A549 (cell line): Measurements from ENCODE around the gene DLL4.

Experiments used
- BHLHE40 ChIP-seq: IDR thresholded peaks from 2 replicates; pipeline ENCODE4 v1.6.1; 2012; ENCODE audit warnings: low read depth, low read length, inconsistent platforms
- CEBPB ChIP-seq, 2 experiments: fragments of >200 bp in 1 of 2; sonication (Bioruptor Twin) in 1 of 2; formaldehyde crosslinking in 1 of 2; IDR thresholded peaks; 2 replicates each; pipeline ENCODE4 v1.6.1; 2012 to 2016
- CTCF ChIP-seq: fragments of >200 bp; sonication (Bioruptor Twin); formaldehyde crosslinking; IDR thresholded peaks from 3 replicates; pipeline ENCODE4 v1.5.1; 2016
- EHF ChIP-seq: fragments of 250-450 bp; sonication (Bioruptor Pico); IDR thresholded peaks from 2 replicates; pipeline ENCODE4 v1.5.0; 2020; ENCODE audit warnings: mild to moderate bottlenecking
- EHMT2 ChIP-seq: fragments of 200-600 bp; sonication (generic); IDR thresholded peaks from 2 replicates; pipeline ENCODE4 v1.6.1; 2016; ENCODE audit warnings: antibody characterized with exemption, low read depth, mild to moderate bottlenecking, moderate library complexity
- GATA3 ChIP-seq: IDR thresholded peaks from 2 replicates; pipeline ENCODE4 v1.6.1; 2012; ENCODE audit warnings: borderline replicate concordance
- HEYL ChIP-seq: fragments of 250-450 bp; sonication (Bioruptor Pico); IDR thresholded peaks from 2 replicates; pipeline ENCODE4 v1.8.0; 2021; ENCODE audit warnings: mild to moderate bottlenecking, moderate library complexity
- KDM1A ChIP-seq: fragments of 200-600 bp; sonication (generic); IDR thresholded peaks from 2 replicates; pipeline ENCODE4 v1.6.1; 2016; ENCODE audit warnings: low read depth, mild to moderate bottlenecking
- MAX ChIP-seq: IDR thresholded peaks from 2 replicates; pipeline ENCODE4 v1.6.1; 2012
- POLR2A ChIP-seq: IDR thresholded peaks from 2 replicates; pipeline ENCODE4 v1.6.1; 2012; ENCODE audit warnings: mild to moderate bottlenecking, low read length
- RFX5 ChIP-seq: fragments of 450-650 bp; IDR thresholded peaks from 2 replicates; pipeline ENCODE4 v1.7.1; 2014; ENCODE audit warnings: antibody characterized with exemption, mild to moderate bottlenecking, moderate library complexity
- ZFP36 ChIP-seq: fragments of 450-650 bp; IDR thresholded peaks from 2 replicates; pipeline ENCODE4 v1.6.1; 2014; ENCODE audit warnings: borderline replicate concordance; ENCODE audit not compliant: partially characterized antibody
- TF ChIP-seq, protein P1 (sequence below): IDR thresholded peaks from 2 replicates; pipeline ENCODE4 v1.6.1; 2012

- TF ChIP-seq BHLHE40: no peak
- no peak for TF ChIP-seq CTCF
- no peak for TF ChIP-seq GATA3
- no peak for TF ChIP-seq HEYL (CRISPR knock-in tag)
- TF ChIP-seq POLR2A: no peak
- no peak for TF ChIP-seq KDM1A
- TF ChIP-seq EHMT2: no peak
- no peak for TF ChIP-seq MAX
- TF ChIP-seq RFX5: no peak
- TF ChIP-seq, protein P1, sequence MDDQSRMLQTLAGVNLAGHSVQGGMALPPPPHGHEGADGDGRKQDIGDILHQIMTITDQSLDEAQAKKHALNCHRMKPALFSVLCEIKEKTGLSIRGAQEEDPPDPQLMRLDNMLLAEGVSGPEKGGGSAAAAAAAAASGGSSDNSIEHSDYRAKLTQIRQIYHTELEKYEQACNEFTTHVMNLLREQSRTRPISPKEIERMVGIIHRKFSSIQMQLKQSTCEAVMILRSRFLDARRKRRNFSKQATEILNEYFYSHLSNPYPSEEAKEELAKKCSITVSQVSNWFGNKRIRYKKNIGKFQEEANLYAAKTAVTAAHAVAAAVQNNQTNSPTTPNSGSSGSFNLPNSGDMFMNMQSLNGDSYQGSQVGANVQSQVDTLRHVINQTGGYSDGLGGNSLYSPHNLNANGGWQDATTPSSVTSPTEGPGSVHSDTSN: no peak
- no peak for TF ChIP-seq ZFP36
- TF ChIP-seq EHF (CRISPR knock-in tag): no peak
- TF ChIP-seq CEBPB (IDR thresholded peaks at IDR 0.05): no peak
These were observed 12.0 kb downstream of the DLL4 start for GRCh38 chr15:40941068-40941527.
